Activated naive CD8-positive, alpha-beta T cell treated with anti-CD3 and anti-CD28 coated beads for 36 hours (primary cell): ENCODE results near the gene ITPKA. TPM values are rescaled to one million over a fixed set of nuclear protein-coding genes. Genes with fewer than 3 reads are reported as not detected.
A peak's percentile ranks its signal among the peaks of the same experiment; 100 is the strongest.

Source experiments
- DNase-seq: peaks from one replicate; pipeline ENCODE4 v3.0.0; 2021
- H3K27ac Mint-ChIP-seq: one replicate; pipeline ENCODE4 v1.8.0; 2022; ENCODE audit warnings: mild to moderate bottlenecking, moderate library complexity, mixed read lengths
- H3K27me3 Mint-ChIP-seq: one replicate; pipeline ENCODE4 v1.8.0; 2022; ENCODE audit warnings: mild to moderate bottlenecking, mixed read lengths
- H3K36me3 Mint-ChIP-seq: one replicate; pipeline ENCODE4 v1.8.0; 2021; ENCODE audit warnings: mild to moderate bottlenecking, mixed read lengths
- H3K4me1 Mint-ChIP-seq: one replicate; pipeline ENCODE4 v1.8.0; 2021; ENCODE audit warnings: mixed read lengths
- H3K4me3 Mint-ChIP-seq: one replicate; pipeline ENCODE4 v1.8.0; 2022; ENCODE audit warnings: mild to moderate bottlenecking, moderate library complexity, mixed read lengths
- H3K9me3 Mint-ChIP-seq: one replicate; pipeline ENCODE4 v1.8.0; 2022; ENCODE audit warnings: mixed read lengths
- total RNA-seq, 2 experiments: library from RNA; stranded (reverse); gene quantifications; one replicate each; pipeline ENCODE4 v1.2.3, GENCODE V29; 2021

ITPKA gene
- total RNA-seq, 2 experiments from 2014 or later: 1.3 to 1.6 TPM

DNA sequence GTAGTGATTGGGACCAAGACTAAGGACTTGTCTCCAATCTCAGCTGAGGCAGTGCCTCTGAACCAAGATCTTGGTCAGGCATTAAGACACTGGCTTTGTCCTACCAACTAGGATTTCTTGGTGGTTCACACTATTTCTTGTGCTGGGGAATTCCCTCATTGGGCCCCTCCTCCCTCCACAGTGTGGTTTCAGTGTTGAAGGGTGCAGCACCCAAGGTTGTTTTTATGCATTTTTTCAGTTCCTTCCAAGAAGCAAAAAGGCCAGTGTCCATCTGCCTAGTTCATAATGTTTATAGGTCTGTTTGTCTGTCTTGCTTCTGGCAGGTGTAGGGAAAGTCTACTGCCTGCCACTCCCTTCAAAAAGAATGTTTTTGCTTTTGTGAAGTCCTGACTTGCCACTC, 10.6 kb upstream of the ITPKA start:
- Mint-ChIP-seq H3K4me1 (peaks cover 18% of the 10 kb centered on the region), H3K9me3 (no peaks in the 10 kb centered on the region), H3K27me3 (peaks cover 5% of the 10 kb centered on the region), H3K36me3 (peaks cover 19% of the 10 kb centered on the region), H3K27ac (peak overlapping the region; percentile 69), H3K4me3 (peak overlapping the region; percentile 51)
- DNase-seq: peak; percentile 58

DNA sequence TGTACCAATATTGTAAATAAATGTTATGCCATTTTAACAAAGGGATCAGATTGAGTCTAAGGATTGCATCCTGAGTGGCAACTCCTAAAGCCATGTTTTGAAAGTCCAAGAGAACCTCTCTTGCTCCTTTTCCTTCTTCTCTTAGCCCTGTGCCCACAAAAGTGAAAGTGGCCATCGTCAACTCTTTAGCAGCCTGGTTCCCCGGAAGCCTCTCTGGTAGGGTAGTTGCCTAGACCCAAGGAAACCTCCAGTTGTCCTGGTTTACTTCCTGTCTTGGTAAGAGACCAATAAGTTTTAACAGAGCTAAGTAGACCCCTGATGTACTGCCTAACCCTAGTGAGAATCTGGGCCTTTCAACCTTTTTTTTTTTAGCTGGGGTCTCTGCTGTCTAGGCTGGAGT, 10.2 kb upstream of the ITPKA start:
- H3K4me3 Mint-ChIP-seq: peak overlapping the region; percentile 51

DNA sequence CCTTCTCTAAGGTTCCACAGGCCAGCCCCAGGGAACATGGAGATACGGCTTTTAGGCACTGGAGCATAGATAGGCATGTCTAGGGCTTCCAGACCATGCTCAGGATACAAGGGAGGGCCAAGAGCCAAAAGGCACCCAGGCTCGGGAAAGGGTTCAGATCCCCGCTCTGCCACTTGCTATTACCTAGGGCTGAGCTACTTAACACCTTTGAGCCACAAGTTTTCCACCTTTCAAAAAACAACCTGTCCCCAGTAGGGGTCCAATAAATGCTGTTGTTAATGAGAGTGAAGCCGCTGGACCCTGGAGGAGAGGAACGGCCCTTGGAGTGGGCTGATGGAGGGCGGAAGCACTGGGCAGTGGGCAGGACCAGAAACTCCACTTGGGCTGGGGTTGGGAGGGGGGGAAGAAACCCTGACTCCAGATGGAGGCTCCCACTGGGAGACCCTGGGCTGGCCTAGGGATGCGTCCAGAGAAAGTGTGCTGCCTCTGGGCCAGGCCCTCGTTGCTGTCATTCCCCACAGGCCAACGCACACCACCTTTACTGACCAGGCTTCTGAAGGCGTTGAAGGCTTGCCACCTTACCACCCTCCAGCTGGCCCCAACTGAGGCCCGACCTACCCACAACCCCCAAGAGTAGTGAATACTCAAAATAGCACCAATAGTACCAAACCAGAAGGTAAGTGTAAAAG, 8.6 kb upstream of the ITPKA start:
- H3K4me1 Mint-ChIP-seq: peaks cover 21% of the 10 kb centered on the region
- H3K27me3 Mint-ChIP-seq: peaks cover 6% of the 10 kb centered on the region

More for the DNA sequence above, 10.2 kb upstream of the ITPKA start:
- Mint-ChIP-seq H3K4me1 (peaks cover 18% of the 10 kb centered on the region), H3K27me3 (peaks cover 5% of the 10 kb centered on the region), H3K9me3 (no peaks in the 10 kb centered on the region), H3K27ac (peak overlapping the region; percentile 69), H3K36me3 (peaks cover 19% of the 10 kb centered on the region)
- DNase-seq: no peak

DNA sequence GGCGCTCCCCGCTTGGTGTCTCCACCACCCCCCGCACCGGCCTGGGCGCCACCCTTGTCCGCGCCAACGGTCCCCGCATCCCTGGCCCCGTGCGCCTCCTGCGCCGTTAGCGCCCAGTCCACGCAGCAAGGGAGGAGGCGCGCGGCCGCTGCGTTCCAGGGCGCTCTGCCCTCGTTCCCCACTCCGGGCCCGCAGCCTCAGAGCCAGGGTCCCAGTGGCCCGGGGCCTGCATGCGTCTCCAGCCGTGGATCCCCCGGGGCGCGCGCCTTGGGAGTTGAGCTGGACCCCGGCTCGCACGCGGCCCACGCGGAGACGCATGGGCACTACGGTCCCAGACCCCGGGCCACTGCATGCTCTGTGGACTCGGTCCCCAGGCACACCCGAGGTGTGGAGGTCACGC, 7.4 kb upstream of the ITPKA start:
- Mint-ChIP-seq H3K4me3 (no peak overlapping the region), H3K27me3 (peaks cover 12% of the 10 kb centered on the region), H3K27ac (no peak overlapping the region), H3K9me3 (no peaks in the 10 kb centered on the region), H3K4me1 (peaks cover 30% of the 10 kb centered on the region), H3K36me3 (peaks cover 9% of the 10 kb centered on the region)
- DNase-seq: no peak

More for the DNA sequence above, 8.6 kb upstream of the ITPKA start:
- Mint-ChIP-seq H3K36me3 (peaks cover 14% of the 10 kb centered on the region), H3K9me3 (no peaks in the 10 kb centered on the region), H3K4me3 (no peak overlapping the region), H3K27ac (no peak overlapping the region)
- DNase-seq: no peak

DNA sequence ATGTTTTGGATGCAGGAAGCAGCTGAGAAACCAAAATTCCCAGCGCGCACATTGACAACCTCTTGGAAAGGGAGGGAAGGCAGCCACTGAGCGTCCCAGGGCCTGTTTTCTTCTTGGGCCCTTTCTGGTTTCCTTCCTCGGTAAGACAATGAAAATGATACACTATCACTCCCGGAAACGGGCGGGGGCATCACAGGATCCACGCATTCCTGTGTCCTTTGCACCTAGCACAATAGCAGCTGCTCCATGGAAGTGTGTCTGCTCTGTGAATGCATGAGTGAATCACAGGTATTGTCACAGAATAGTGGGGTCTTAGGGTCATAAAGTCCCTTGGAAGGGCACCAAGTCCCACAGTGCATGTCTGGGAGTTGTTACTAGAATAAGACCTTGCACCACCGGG, 6.3 kb upstream of the ITPKA start:
- Mint-ChIP-seq H3K4me3 (no peak overlapping the region), H3K4me1 (peaks cover 36% of the 10 kb centered on the region), H3K9me3 (no peaks in the 10 kb centered on the region), H3K27me3 (peaks cover 23% of the 10 kb centered on the region), H3K27ac (no peak overlapping the region), H3K36me3 (peaks cover 6% of the 10 kb centered on the region)
- no peak for DNase-seq

DNA sequence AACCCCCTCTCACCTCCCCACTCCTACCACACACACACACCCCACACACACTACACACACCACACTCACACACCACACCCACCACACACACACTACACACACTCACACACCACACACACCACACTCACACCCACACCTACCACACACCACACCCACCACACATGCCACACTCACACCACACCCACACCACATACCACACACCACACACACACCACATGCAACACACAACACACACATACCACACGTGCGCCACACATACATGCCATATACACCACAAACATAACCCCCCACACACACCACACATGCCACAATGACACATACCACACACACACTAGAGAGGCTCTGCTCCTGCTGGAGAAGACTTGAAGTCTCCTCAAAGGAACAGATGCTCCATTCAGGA, 5.9 kb upstream of the ITPKA start:
- H3K4me1 Mint-ChIP-seq: peaks cover 37% of the 10 kb centered on the region
- peak overlapping the region; percentile 19 for H3K4me3 Mint-ChIP-seq
- peaks cover 6% of the 10 kb centered on the region for H3K36me3 Mint-ChIP-seq
- no peaks in the 10 kb centered on the region for H3K9me3 Mint-ChIP-seq
- H3K27ac Mint-ChIP-seq: peak overlapping the region; percentile 74
- DNase-seq: no peak
- peaks cover 27% of the 10 kb centered on the region for H3K27me3 Mint-ChIP-seq

DNA sequence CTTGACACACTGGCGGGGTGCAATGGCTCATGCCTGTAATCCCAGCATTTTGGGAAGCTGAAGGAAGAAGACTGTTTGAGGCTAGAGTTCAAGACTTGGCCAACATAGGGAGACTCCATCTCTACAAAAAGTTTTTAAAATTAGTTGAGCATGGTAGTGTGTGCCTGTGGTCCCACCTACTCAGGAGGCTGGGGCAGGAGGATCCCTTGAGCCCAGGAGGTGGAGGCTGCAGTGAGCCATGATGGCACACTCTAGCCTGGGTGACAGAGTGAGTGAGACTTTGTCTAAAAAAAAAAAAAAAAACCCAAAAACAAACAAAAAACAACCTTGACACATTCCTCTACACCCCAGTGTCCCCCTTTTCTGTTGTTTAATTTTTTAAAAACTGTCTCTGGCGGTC, 4.0 kb upstream of the ITPKA start:
- H3K9me3 Mint-ChIP-seq: no peaks in the 10 kb centered on the region
- H3K36me3 Mint-ChIP-seq: peaks cover 4% of the 10 kb centered on the region
- no peak overlapping the region for H3K27ac Mint-ChIP-seq
- no peak for DNase-seq
- no peak overlapping the region for H3K4me3 Mint-ChIP-seq
- peaks cover 29% of the 10 kb centered on the region for H3K27me3 Mint-ChIP-seq
- H3K4me1 Mint-ChIP-seq: peaks cover 29% of the 10 kb centered on the region

DNA sequence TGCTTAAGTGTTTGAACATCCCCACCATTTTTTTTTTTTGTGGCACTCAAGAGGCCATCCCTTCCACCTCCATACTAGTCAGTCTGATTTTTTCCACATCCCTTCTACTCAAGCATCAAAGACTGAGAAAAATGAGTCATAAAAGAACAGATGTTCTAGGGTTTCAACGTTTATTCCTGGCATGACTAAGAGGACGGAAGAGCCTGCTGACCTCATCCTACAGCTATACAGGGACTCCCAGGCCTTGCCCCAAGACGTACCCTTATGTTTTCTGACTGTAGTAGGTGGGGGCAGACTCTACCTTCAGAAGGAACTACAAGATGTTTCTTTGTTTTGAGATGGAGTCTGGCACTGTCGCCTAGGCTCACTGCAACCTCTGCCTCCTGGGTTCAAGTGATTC, 3.3 kb upstream of the ITPKA start:
- H3K9me3 Mint-ChIP-seq: no peaks in the 10 kb centered on the region
- peaks cover 35% of the 10 kb centered on the region for H3K27me3 Mint-ChIP-seq
- H3K27ac Mint-ChIP-seq: no peak overlapping the region
- peaks cover 4% of the 10 kb centered on the region for H3K36me3 Mint-ChIP-seq
- peaks cover 29% of the 10 kb centered on the region for H3K4me1 Mint-ChIP-seq
- DNase-seq: peak; percentile 63
- no peak overlapping the region for H3K4me3 Mint-ChIP-seq

DNA sequence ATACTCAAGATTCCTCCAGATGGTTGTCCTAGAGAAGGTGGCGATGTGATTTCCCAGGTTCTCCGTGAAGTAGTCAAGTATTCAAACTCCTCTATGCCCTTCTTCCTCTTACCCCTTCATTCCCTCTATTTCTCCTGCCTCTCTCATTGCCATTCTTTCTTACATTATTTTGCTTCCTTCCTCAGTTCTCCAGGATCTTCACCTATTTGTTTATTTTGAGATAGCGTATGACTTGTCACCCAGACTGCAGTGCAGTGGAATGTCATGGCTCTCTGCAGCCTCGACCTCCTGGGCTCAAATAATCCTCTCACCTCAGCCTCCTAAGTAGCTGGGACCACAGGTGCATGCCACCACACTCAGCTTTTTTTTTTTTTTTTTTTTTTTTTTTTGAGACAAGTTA, 1.8 kb upstream of the ITPKA start:
- peaks cover 4% of the 10 kb centered on the region for H3K36me3 Mint-ChIP-seq
- no peaks in the 10 kb centered on the region for H3K9me3 Mint-ChIP-seq
- H3K4me1 Mint-ChIP-seq: peaks cover 29% of the 10 kb centered on the region
- H3K4me3 Mint-ChIP-seq: no peak overlapping the region
- H3K27ac Mint-ChIP-seq: no peak overlapping the region
- H3K27me3 Mint-ChIP-seq: peaks cover 47% of the 10 kb centered on the region
- DNase-seq: no peak

DNA sequence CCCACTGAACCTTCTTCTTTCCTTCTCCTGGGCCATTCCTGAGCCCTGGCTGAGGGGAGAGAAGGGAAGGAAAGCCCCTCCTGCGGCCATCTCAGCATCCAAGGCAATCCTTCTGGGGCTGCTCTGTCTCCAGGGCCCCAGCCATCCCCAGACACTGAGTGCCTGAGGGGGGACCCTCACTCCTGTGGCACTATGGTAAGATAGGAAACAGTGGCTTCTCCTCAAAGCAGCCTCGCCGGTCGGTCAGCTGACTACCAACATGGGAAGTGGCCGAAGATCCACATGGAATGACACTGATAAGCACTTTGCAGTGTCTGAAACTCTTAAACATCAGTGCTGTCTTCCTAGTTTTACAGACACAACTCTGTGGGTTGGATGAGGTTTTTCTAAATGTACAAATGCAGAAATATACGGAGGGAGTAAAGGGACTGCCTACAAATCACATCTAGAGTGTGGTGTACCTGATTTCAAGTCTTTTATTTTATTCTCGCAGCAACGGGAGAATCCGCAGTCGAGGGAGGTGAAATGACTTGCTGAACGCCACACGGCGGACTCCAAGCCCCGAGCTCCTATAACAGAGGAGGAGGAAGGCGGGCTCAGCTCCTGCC, 973 bp upstream of the ITPKA start:
- Mint-ChIP-seq H3K27me3 (peaks cover 54% of the 10 kb centered on the region), H3K27ac (peak overlapping the region; percentile 67), H3K36me3 (peaks cover 4% of the 10 kb centered on the region), H3K4me3 (peak overlapping the region; percentile 71), H3K4me1 (peaks cover 29% of the 10 kb centered on the region), H3K9me3 (no peaks in the 10 kb centered on the region)
- no peak for DNase-seq

DNA sequence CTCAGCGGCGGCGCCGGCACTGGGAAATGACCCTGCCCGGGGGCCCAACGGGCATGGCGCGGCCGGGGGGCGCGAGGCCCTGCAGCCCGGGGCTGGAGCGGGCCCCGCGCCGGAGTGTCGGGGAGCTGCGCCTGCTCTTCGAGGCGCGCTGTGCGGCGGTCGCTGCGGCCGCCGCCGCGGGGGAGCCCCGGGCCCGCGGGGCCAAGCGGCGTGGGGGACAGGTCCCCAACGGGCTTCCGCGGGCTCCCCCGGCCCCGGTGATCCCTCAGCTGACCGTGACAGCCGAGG, 172 bp downstream of the ITPKA start:
- Mint-ChIP-seq H3K36me3 (peaks cover 1% of the 10 kb centered on the region), H3K27me3 (peaks cover 60% of the 10 kb centered on the region), H3K27ac (no peak overlapping the region), H3K9me3 (no peaks in the 10 kb centered on the region), H3K4me1 (peaks cover 26% of the 10 kb centered on the region), H3K4me3 (no peak overlapping the region)
- no peak for DNase-seq

DNA sequence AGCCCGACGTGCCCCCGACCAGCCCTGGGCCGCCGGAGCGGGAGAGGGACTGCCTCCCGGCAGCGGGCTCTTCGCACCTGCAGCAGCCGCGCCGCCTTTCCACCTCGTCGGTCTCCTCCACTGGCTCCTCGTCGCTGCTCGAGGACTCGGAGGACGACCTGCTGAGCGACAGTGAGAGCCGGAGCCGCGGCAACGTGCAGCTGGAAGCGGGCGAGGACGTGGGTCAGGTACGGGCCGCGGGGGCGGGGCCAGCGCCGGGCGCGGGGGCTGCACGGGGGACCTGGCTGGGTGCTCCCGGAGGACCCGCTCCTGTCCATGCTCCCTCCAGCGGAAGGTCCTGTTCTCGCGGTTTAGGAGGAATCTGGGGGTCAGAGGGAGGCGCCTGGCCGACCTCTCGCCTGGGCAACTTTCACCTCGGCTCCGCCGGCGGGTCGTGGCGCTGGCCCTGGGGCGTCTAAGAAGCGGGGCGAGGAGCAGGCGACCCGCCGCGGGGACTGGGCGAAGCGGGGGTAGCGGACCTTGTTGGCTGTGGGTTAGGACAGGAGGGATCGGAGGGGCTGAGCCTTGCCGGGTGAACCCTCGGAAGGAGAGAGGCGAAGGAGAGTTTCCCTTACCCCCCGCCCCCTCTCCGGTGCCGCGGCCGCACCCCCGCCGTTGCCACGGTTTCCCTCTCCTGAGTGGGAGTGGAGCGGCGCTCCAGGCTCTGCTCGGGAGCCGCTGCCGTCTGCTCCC, 682 bp downstream of the ITPKA start:
- peaks cover 65% of the 10 kb centered on the region for H3K27me3 Mint-ChIP-seq
- H3K4me1 Mint-ChIP-seq: peaks cover 26% of the 10 kb centered on the region
- H3K9me3 Mint-ChIP-seq: no peaks in the 10 kb centered on the region
- no peak overlapping the region for H3K27ac Mint-ChIP-seq
- H3K36me3 Mint-ChIP-seq: peaks cover 1% of the 10 kb centered on the region
- DNase-seq: peak; percentile 63
- peak overlapping the region; percentile 60 for H3K4me3 Mint-ChIP-seq

DNA sequence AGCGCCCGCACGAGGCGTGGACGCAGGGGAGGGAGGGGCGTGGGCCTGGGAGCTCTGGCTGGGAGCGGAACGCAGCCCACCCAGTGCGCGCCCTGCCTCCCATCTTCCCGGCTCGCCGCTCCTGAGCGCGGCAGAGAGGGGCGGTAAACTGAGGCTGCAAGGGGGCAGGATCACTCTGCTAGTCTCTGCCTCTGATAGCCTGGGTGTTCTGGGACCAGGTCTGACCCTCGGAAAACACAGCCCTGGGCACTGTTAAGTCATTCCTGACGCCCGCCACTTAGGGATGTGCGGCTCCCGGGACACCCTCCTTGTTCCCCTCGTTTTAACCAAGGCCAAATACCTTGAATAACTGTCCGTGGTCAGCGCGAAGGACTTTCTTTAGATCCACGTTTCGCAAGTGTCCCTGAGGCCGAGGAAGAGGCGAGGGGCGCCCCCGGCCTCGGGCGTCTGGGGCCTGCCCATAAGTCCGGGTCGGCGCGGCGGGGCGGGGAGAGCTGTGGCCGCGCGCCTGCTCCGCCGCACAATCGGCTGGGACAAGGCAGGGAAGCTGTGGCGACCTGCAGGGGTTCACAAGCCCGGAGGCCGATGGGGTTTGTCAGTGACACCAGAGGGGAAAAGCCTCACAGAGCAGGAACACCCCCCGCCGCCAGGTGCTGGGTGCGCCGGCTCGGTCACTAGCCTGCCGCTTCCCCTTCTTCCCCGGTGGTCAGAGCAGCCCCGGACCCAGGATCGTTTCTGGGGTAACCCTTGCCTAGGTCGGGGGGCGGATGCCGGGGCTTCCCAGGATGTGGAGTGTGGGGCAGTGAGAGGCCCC, 1.5 kb downstream of the ITPKA start:
- Mint-ChIP-seq H3K27me3 (peaks cover 71% of the 10 kb centered on the region), H3K4me1 (peaks cover 22% of the 10 kb centered on the region), H3K27ac (no peak overlapping the region), H3K4me3 (peak overlapping the region; percentile 55), H3K9me3 (no peaks in the 10 kb centered on the region), H3K36me3 (peaks cover 1% of the 10 kb centered on the region)
- peak; percentile 53 for DNase-seq

DNA sequence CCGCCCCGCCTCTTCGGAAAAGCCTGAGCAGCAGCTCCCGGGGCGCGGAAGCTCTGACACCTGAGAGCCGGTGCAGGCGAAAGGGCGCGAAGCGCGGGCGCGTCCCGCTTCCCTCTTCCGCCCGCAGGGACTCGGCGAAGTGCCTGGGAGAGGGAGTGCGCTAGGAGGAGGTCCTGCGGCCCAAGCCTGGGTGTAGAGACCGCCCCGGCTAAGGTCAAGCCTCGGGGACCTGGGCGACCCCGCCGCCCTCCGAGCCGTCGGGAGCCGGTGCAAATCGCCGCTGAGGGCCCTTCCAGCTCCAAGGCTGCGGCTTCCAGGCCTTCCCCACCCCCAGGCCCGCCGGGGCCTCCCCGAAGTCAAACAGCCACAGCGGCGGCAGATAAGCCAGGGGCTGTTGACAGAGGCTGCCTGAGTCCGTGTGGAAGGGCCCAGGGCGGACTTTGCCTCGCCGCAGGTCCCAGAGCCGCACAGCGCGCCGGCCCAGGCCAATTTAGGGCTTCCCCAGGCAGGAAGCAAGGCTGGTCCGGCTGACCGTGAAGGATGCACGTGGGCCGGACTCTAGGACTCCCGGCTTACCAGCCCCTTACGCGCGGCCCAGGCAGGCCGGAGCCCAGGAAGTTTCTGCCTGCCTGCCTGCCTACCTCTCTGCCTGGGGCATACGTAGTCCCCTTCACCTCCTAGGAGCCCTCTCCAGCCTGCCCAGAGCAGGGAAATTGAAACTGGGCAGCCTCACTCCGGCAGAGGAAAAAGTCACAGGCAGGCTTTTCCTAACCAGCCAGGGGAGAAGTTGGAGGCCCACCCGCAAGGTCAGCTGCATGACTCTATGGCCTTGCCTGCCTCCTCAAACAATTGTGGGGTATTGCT, 2.3 kb downstream of the ITPKA start:
- H3K36me3 Mint-ChIP-seq: no peaks in the 10 kb centered on the region
- H3K27ac Mint-ChIP-seq: no peak overlapping the region
- no peak overlapping the region for H3K4me3 Mint-ChIP-seq
- peaks cover 19% of the 10 kb centered on the region for H3K4me1 Mint-ChIP-seq
- H3K9me3 Mint-ChIP-seq: no peaks in the 10 kb centered on the region
- DNase-seq: no peak
- peaks cover 77% of the 10 kb centered on the region for H3K27me3 Mint-ChIP-seq
